ENCODE data around the gene MPO. TPM values are rescaled to one million over a fixed set of nuclear protein-coding genes. Genes with fewer than 3 reads are reported as not detected.

The MPO gene
- total and polyA plus RNA-seq, 2 donors (not counting 3 experiments of a cell fraction or from before 2014, with no cell fraction given), result not detected

DNA sequence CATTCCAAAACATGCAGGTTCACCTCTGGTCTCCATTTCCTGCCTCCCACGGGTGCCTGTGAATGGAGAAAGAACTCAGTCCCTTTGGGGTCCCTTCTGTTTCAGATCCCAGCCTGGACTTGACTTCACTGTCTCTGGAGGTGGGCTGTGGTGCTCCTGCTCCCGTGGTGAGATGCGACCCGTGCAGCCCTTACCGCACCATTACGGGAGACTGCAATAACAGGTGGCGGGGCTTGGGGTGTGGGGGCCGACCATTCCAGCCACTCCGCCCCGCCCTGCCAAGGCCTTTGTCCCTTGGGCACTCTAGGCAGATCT, 31.8 kb downstream of the MPO start:
- TF ChIP-seq, protein P1, sequence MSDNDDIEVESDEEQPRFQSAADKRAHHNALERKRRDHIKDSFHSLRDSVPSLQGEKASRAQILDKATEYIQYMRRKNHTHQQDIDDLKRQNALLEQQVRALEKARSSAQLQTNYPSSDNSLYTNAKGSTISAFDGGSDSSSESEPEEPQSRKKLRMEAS (IDR thresholded peaks at IDR 0.05; ENCODE audit: insufficient read depth, insufficient read length), result no peak
- no peak for TF ChIP-seq EZH2 (IDR thresholded peaks at IDR 0.05; ENCODE audit: borderline replicate concordance, low read depth, low read length, severe bottlenecking)
- no peak for TF ChIP-seq MYC (IDR thresholded peaks at IDR 0.05; ENCODE audit: low read depth, low read length)
- TF ChIP-seq JUN (IDR thresholded peaks at IDR 0.05; ENCODE audit: borderline replicate concordance, insufficient read depth, insufficient read length, low read depth), result no peak
- TF ChIP-seq, protein P2, sequence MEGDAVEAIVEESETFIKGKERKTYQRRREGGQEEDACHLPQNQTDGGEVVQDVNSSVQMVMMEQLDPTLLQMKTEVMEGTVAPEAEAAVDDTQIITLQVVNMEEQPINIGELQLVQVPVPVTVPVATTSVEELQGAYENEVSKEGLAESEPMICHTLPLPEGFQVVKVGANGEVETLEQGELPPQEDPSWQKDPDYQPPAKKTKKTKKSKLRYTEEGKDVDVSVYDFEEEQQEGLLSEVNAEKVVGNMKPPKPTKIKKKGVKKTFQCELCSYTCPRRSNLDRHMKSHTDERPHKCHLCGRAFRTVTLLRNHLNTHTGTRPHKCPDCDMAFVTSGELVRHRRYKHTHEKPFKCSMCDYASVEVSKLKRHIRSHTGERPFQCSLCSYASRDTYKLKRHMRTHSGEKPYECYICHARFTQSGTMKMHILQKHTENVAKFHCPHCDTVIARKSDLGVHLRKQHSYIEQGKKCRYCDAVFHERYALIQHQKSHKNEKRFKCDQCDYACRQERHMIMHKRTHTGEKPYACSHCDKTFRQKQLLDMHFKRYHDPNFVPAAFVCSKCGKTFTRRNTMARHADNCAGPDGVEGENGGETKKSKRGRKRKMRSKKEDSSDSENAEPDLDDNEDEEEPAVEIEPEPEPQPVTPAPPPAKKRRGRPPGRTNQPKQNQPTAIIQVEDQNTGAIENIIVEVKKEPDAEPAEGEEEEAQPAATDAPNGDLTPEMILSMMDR (IDR thresholded peaks at IDR 0.05; ENCODE audit: extremely low read depth in 1 of 2, insufficient read depth in 1 of 2, low read depth in 1 of 2, low read length in 2 of 2), result no peak
- no peak for TF ChIP-seq POLR2A (IDR thresholded peaks at IDR 0.05; ENCODE audit: low read depth, low read length)
- no peak for TF ChIP-seq POLR2AphosphoS5 (IDR thresholded peaks at IDR 0.05; ENCODE audit: insufficient read depth, low read depth, low read length)
- TF ChIP-seq FOS (IDR thresholded peaks at IDR 0.05; ENCODE audit: borderline replicate concordance, insufficient read depth, low read length), result no peak
- no peak for TF ChIP-seq GATA2 (IDR thresholded peaks at IDR 0.05; ENCODE audit: insufficient read depth, insufficient read length, low read depth, low read length)
- Histone ChIP-seq H3K4me3 (replicated peaks in 1 of 3; ENCODE audit: insufficient read depth in 1 of 3, low read depth in 1 of 3, low read length in 3 of 3) (no peak overlapping the region), H3K27me3 (ENCODE audit: control insufficient read depth in 2 of 2, insufficient read depth in 2 of 2, low read length in 2 of 2) (peaks cover 24 to 27% of the 10 kb centered on the region in 2 experiments), H3K9me3 (replicated peaks; ENCODE audit: control insufficient read depth, insufficient read depth, low read length) (no peaks in the 10 kb centered on the region), H3K4me2 (ENCODE audit: insufficient read depth, low read length) (no peak overlapping the region), H3K27ac (ENCODE audit: insufficient read depth, low read depth, low read length) (no peak overlapping the region), H3K9ac (replicated peaks; ENCODE audit: extremely low read depth, insufficient read depth, low read length) (no peak overlapping the region), H4K20me1 (replicated peaks; ENCODE audit: control insufficient read depth, extremely low read depth, insufficient read depth, low read length) (no peaks in the 10 kb centered on the region), H3K4me1 (ENCODE audit: control insufficient read depth, extremely low read depth, insufficient read depth, low read length) (no peaks in the 10 kb centered on the region), H3K79me2 (ENCODE audit: control insufficient read depth, insufficient read depth, low read length) (no peaks in the 10 kb centered on the region), H3K36me3 (ENCODE audit: control insufficient read depth in 2 of 2, extremely low read depth in 1 of 2, insufficient read depth in 2 of 2, low read length in 2 of 2) (no peaks in the 10 kb centered on the region), H2AFZ (ENCODE audit: low read depth, low read length) (peak overlapping the region; percentile 93), H3K9me1 (replicated peaks; ENCODE audit: control insufficient read depth, extremely low read depth, insufficient read depth, low read length) (no peaks in the 10 kb centered on the region)
- ChIA-PET POLR2A (no interaction called here), CTCF (interaction anchor here (0.7 to 2.0 kb wide), 19 partner anchors 10 to 756 kb away, joined by 3 to 30 read pairs (median 8); partner anchors contain the start of genes LPO, MKS1, RNF43 and SUPT4H1)
- intact Hi-C loops (cut with micrococcal nuclease), result loop anchor here (1.0 to 5.0 kb wide), 2 partner anchors 30 to 47 kb away; partner anchors contain the start of gene MKS1
- dilution Hi-C loops (cut with MboI; ENCODE audit: extremely low pct_ligation_motif_present, low sequenced_read_pairs), result no loop called here
- no peak for DNase-seq (ENCODE audit: low read depth, low spot score)
- no TSS peak for BruUV-seq (replicated peaks)
- no peak for FAIRE-seq

Data from endothelial cell of umbilical vein (primary cell).